BLaER1 (cell line): ENCODE measurements around the gene EID2B.

ENCODE experiments used
- H3K27ac ChIP-seq: shearing (Covaris generic); formaldehyde crosslinking; 2 replicates; pipeline ENCODE4 v1.8.1; 2022
- H3K27me3 ChIP-seq: shearing (Covaris generic); formaldehyde crosslinking; 2 replicates; pipeline ENCODE4 v1.8.1; 2022
- H3K36me3 ChIP-seq: shearing (Covaris generic); formaldehyde crosslinking; 2 replicates; pipeline ENCODE4 v1.8.1; 2022
- H3K4me1 ChIP-seq: shearing (Covaris generic); formaldehyde crosslinking; 2 replicates; pipeline ENCODE4 v1.8.1; 2022
- H3K4me2 ChIP-seq: shearing (Covaris generic); formaldehyde crosslinking; 2 replicates; pipeline ENCODE4 v1.8.1; 2022
- H3K4me3 ChIP-seq: shearing (Covaris generic); formaldehyde crosslinking; 2 replicates; pipeline ENCODE4 v1.8.1; 2022
- H3K9ac ChIP-seq: shearing (Covaris generic); formaldehyde crosslinking; 2 replicates; pipeline ENCODE4 v1.8.1; 2022
- H3K9me3 ChIP-seq: shearing (Covaris generic); formaldehyde crosslinking; 2 replicates; pipeline ENCODE4 v1.8.1; 2022
- H4K20me1 ChIP-seq: shearing (Covaris generic); formaldehyde crosslinking; 2 replicates; pipeline ENCODE4 v1.8.1; 2022
- Cebpa-rat ChIP-seq: shearing (Covaris generic); IDR thresholded peaks from 2 replicates; pipeline ENCODE4 v1.8.1; 2022

The EID2B gene

GRCh38 chr19:39516270-39516669, 16.4 kb downstream of the EID2B start:
- H3K27ac ChIP-seq: no peak overlapping the region
- H3K27me3 ChIP-seq: peaks cover 61% of the 10 kb centered on the region
- no peaks in the 10 kb centered on the region; the same call in 1 of the 2 replicates for H4K20me1 ChIP-seq
- H3K4me3 ChIP-seq: no peak overlapping the region
- TF ChIP-seq Cebpa-rat: no peak
- H3K9me3 ChIP-seq: peaks cover 10% of the 10 kb centered on the region; the same call in 1 of the 2 replicates
- H3K9ac ChIP-seq: no peak overlapping the region
- H3K4me2 ChIP-seq: no peak overlapping the region
- H3K4me1 ChIP-seq: peaks cover 28% of the 10 kb centered on the region
- H3K36me3 ChIP-seq: no peaks in the 10 kb centered on the region

DNA sequence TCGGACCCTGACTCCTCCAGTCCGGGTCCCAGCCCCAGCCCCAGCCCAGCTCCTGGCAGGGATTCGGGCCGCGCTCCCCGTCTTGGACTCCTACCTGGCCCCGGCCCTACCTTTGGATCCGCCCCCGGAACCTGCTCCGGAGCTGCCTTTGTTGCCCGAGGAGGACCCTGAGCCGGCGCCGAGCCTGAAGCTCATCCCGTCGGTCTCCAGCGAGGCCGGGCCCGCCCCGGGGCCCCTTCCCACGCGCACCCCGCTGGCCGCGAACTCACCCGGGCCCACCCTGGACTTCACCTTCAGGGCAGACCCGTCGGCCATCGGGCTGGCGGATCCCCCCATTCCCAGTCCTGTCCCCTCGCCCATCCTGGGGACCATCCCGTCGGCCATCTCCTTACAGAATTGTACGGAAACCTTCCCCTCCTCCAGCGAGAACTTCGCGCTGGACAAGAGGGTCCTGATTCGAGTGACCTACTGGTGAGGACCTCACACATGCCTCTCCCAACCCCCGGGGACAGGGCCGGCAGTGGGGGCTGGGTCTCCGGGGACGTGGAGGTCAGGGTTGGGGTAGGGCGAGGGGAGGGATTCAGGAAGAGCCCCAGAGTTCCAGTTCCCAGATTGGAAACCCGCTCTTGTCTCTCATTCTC, 17.0 kb downstream of the EID2B start:
- H3K4me3 ChIP-seq: peak overlapping the region; percentile 23; the same call in 1 of the 2 replicates
- no peak for TF ChIP-seq Cebpa-rat
- H3K4me2 ChIP-seq: peak overlapping the region; percentile 43; the same call in 1 of the 2 replicates
- no peak overlapping the region for H3K9ac ChIP-seq
- no peak overlapping the region for H3K27ac ChIP-seq
- peaks cover 28% of the 10 kb centered on the region for H3K4me1 ChIP-seq
- H3K9me3 ChIP-seq: peaks cover 10% of the 10 kb centered on the region; the same call in 1 of the 2 replicates
- peaks cover 61% of the 10 kb centered on the region for H3K27me3 ChIP-seq
- H4K20me1 ChIP-seq: no peaks in the 10 kb centered on the region; the same call in 1 of the 2 replicates
- H3K36me3 ChIP-seq: no peaks in the 10 kb centered on the region

DNA sequence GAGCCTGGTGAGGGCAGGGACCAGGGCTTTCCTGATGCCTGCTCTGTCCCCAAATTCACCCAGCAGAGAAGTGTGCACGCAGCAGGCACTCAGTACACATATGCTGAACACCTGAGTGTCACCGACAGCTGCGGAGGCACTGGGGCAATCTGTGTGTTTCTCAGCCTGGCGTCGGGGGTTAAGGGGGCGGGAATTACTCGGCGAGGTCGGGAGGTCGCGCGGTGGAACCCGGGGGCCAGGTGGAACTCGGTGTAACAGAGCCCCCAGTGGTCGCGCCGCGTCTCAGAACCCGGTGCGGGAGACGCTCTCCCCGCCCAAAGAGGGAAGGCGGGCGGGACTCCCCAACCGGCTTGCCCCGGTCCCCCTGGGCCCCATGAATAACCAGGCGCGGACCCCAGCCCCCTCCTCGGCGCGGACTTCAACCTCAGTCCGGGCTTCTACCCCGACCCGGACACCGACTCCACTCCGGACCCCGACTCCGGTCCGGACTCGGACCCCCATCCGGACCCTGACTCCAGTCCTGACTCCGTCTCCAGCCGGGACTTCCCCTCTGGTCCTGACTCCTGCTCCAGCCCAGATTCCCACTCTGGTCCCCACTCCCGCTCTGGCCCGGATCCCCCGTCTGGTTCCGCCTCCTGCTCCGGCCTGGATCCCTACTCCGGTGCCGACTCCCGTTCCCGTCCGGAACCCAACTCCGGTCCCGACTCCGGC, 17.7 kb downstream of the EID2B start, which contains the start of gene SELENOV:
TSS of gene SELENOV (plus strand) at position 300 of the 711 bp plus-strand sequence. CDS start at position 374, 74 bp downstream.
- no peaks in the 10 kb centered on the region; the same call in 1 of the 2 replicates for H4K20me1 ChIP-seq
- no peak within 1 kb of the TSS for H3K9ac ChIP-seq
- no peak within 1 kb of the TSS for H3K27ac ChIP-seq
- H3K4me3 ChIP-seq: peak within 1 kb of the TSS; percentile 23; the same call in 1 of the 2 replicates
- peaks cover 61% of the 10 kb centered on the region for H3K27me3 ChIP-seq
- H3K4me1 ChIP-seq: peaks cover 28% of the 10 kb centered on the region
- H3K36me3 ChIP-seq: no peaks in the 10 kb centered on the region
- peaks cover 10% of the 10 kb centered on the region; the same call in 1 of the 2 replicates for H3K9me3 ChIP-seq
- peak within 1 kb of the TSS; percentile 43 for H3K4me2 ChIP-seq
- TF ChIP-seq Cebpa-rat: no peak

- H3K4me2 ChIP-seq: no peak overlapping the region
- peaks cover 71% of the 10 kb centered on the region for H3K27me3 ChIP-seq
- peaks cover 10% of the 10 kb centered on the region for H3K4me1 ChIP-seq
- H4K20me1 ChIP-seq: peaks cover 5% of the 10 kb centered on the region; the same call in 1 of the 2 replicates
- H3K36me3 ChIP-seq: no peaks in the 10 kb centered on the region
- H3K9me3 ChIP-seq: peaks cover 10% of the 10 kb centered on the region; the same call in 1 of the 2 replicates
- H3K4me3 ChIP-seq: no peak overlapping the region
- H3K27ac ChIP-seq: no peak overlapping the region
- H3K9ac ChIP-seq: no peak overlapping the region
- TF ChIP-seq Cebpa-rat: no peak
These were observed 19.7 kb downstream of the EID2B start for GRCh38 chr19:39512988-39513387.

DNA sequence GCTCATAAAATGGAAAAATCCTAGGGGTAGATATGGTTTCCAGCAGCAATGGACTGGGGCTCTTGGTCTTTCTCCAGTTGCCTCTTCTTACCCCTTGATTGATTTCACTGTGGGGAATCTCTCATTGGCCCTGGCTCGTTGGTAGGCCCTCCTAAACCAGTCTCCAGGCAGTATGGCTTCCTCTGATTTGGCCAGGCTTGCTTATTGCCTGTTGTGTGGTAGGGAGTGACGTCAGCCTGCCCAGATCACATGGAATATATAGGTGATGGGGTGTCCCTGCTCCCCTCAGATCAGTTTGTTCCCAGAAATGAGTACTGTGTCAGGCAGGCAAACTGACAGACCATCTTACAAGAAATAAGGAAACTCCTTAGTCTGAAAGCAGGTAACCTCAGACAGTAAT, 23.4 kb downstream of the EID2B start:
- Histone ChIP-seq H3K27me3 (peaks cover 73% of the 10 kb centered on the region), H3K36me3 (peaks cover 12% of the 10 kb centered on the region; the same call in 1 of the 2 replicates), H3K4me3 (no peak overlapping the region), H3K4me1 (peaks cover 15% of the 10 kb centered on the region), H4K20me1 (peaks cover 34% of the 10 kb centered on the region), H3K4me2 (no peak overlapping the region), H3K9ac (no peak overlapping the region), H3K27ac (no peak overlapping the region), H3K9me3 (peaks cover 4% of the 10 kb centered on the region; the same call in 1 of the 2 replicates)
- TF ChIP-seq Cebpa-rat: no peak

GRCh38 chr19:39508629-39509028, 24.0 kb downstream of the EID2B start:
- Histone ChIP-seq H3K27me3 (peaks cover 71% of the 10 kb centered on the region), H3K9me3 (peaks cover 4% of the 10 kb centered on the region; the same call in 1 of the 2 replicates), H3K9ac (no peak overlapping the region), H3K4me3 (no peak overlapping the region), H3K36me3 (peaks cover 18% of the 10 kb centered on the region; the same call in 1 of the 2 replicates), H4K20me1 (peaks cover 37% of the 10 kb centered on the region), H3K27ac (no peak overlapping the region), H3K4me1 (peaks cover 15% of the 10 kb centered on the region), H3K4me2 (no peak overlapping the region)
- TF ChIP-seq Cebpa-rat: no peak

GRCh38 chr19:39507715-39508364, 24.8 kb downstream of the EID2B start:
- peaks cover 15% of the 10 kb centered on the region for H3K4me1 ChIP-seq
- H3K27ac ChIP-seq: no peak overlapping the region
- H4K20me1 ChIP-seq: peaks cover 37% of the 10 kb centered on the region
- H3K4me2 ChIP-seq: peak overlapping the region; percentile 80
- peaks cover 4% of the 10 kb centered on the region; the same call in 1 of the 2 replicates for H3K9me3 ChIP-seq
- peaks cover 63% of the 10 kb centered on the region for H3K27me3 ChIP-seq
- peak overlapping the region; percentile 66 for H3K4me3 ChIP-seq
- peaks cover 23% of the 10 kb centered on the region; the same call in 1 of the 2 replicates for H3K36me3 ChIP-seq
- H3K9ac ChIP-seq: no peak overlapping the region
- no peak for TF ChIP-seq Cebpa-rat

GRCh38 chr19:39506944-39507714, 25.5 kb downstream of the EID2B start:
- H3K9me3 ChIP-seq: peaks cover 4% of the 10 kb centered on the region; the same call in 1 of the 2 replicates
- H3K27ac ChIP-seq: no peak overlapping the region
- peaks cover 23% of the 10 kb centered on the region; the same call in 1 of the 2 replicates for H3K36me3 ChIP-seq
- H3K27me3 ChIP-seq: peaks cover 56% of the 10 kb centered on the region
- H3K9ac ChIP-seq: peak overlapping the region; percentile 58
- peaks cover 37% of the 10 kb centered on the region for H4K20me1 ChIP-seq
- H3K4me1 ChIP-seq: peaks cover 15% of the 10 kb centered on the region
- H3K4me2 ChIP-seq: peak overlapping the region; percentile 80
- peak overlapping the region; percentile 66 for H3K4me3 ChIP-seq
- no peak for TF ChIP-seq Cebpa-rat

DNA sequence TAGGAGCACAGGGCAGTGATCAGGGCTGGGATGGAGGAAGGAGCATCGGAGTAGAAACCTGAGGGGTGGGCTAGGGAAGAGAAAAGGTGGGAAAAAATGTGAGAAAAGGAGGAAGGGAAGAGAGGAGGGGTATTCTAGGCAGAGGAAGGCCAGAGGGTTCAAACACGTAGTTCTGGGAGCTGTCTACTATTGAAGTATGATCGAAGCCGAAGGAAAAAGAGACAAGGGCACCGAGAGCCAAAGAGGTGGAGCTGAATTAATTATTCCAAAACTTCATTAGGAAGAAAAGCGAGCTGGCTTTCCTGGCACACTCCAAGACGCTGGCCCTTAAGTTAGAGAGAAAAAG, 26.1 kb downstream of the EID2B start:
- Histone ChIP-seq H3K9ac (peak overlapping the region; percentile 58; the same call in 1 of the 2 replicates), H3K27me3 (peaks cover 54% of the 10 kb centered on the region), H4K20me1 (peaks cover 37% of the 10 kb centered on the region), H3K4me1 (peaks cover 15% of the 10 kb centered on the region), H3K9me3 (peaks cover 3% of the 10 kb centered on the region; the same call in 1 of the 2 replicates), H3K4me2 (peak overlapping the region; percentile 80), H3K4me3 (peak overlapping the region; percentile 66), H3K36me3 (peaks cover 24% of the 10 kb centered on the region; the same call in 1 of the 2 replicates), H3K27ac (no peak overlapping the region)
- no peak for TF ChIP-seq Cebpa-rat
